Gastroesophageal sphincter (tissue), 4 donors: ENCODE results near the gene TMEM244. TPM values are rescaled to one million over a fixed set of nuclear protein-coding genes. Genes with fewer than 3 reads are reported as not detected.
"Not testable (repeated sequence)": the region's sequence is repeated elsewhere in the genome, so short reads cannot be mapped to it uniquely, and the experiment has no call there.

Experiments used
- ATAC-seq: fragments of 150-250 bp; one replicate; pipeline ENCODE4 v1.9.1; 2016; ENCODE audit warnings: mild to moderate bottlenecking, moderate library complexity
- H3K27ac ChIP-seq, 4 donors: fragments of 200-600 bp; sonication (generic) in 3 of 4; 1 replicate in 3 of 4; 2 replicates in 1 of 4; pipeline ENCODE4 v1.5.1; 2016 to 2019
- H3K27me3 ChIP-seq: fragments of 200-600 bp; sonication (generic); one replicate; pipeline ENCODE4 v1.5.1; 2019
- H3K36me3 ChIP-seq, 2 donors: fragments of 200-600 bp; sonication (generic); one replicate each; pipeline ENCODE4 v1.5.1; 2019; ENCODE audit warnings: control low read depth in 1 of 2
- H3K4me1 ChIP-seq, 3 donors: fragments of 200-600 bp; sonication (generic); 1 replicate in 2 of 3; 2 replicates in 1 of 3; pipeline ENCODE4 v1.5.1; 2016 to 2019; ENCODE audit warnings: control low read depth in 2 of 3
- H3K4me3 ChIP-seq, 2 donors: fragments of 200-600 bp; sonication (generic); one replicate each; pipeline ENCODE4 v1.5.1; 2019; ENCODE audit warnings: mild to moderate bottlenecking in 1 of 2, moderate library complexity in 1 of 2
- H3K9me3 ChIP-seq, 3 donors: fragments of 200-600 bp; sonication (generic); one replicate each; pipeline ENCODE4 v1.5.1; 2017 to 2019; ENCODE audit warnings: control low read depth in 2 of 3
- CTCF ChIP-seq, 4 experiments: fragments of 200-600 bp in 2 of 4; fragments of 450-650 bp in 2 of 4; sonication (generic) in 1 of 4; IDR thresholded peaks; one replicate each; pipeline ENCODE4 v1.5.1; 2017 to 2019; ENCODE audit warnings: antibody characterized with exemption in 4 of 4, mild to moderate bottlenecking in 2 of 4, moderate library complexity in 2 of 4
- EP300 ChIP-seq: sonication (generic); formaldehyde crosslinking; IDR thresholded peaks from one replicate; pipeline ENCODE4 v1.6.1; 2017; ENCODE audit warnings: antibody characterized with exemption, mild to moderate bottlenecking
- POLR2A ChIP-seq, 2 donors: fragments of 450-650 bp; IDR thresholded peaks; one replicate each; pipeline ENCODE4 v1.6.1; 2017; ENCODE audit warnings: antibody characterized with exemption in 2 of 2, mild to moderate bottlenecking in 2 of 2, moderate library complexity in 1 of 2
- POLR2AphosphoS5 ChIP-seq: sonication (generic); formaldehyde crosslinking; IDR thresholded peaks from one replicate; pipeline ENCODE4 v1.6.1; 2017; ENCODE audit warnings: antibody characterized with exemption
- WGBS, 2 donors: methylation state at CpG; one replicate each; pipeline ENCODE4 v1.1.5; 2018; ENCODE audit warnings: low coverage in 1 of 2; 5-methylcytosine and 5-hydroxymethylcytosine counted together
- total RNA-seq, 4 donors: library from RNA; depleted of rRNA; stranded (reverse); fragments of >200 nt; gene quantifications; one replicate each; pipeline ENCODE4 v1.1.0, GENCODE V29; 2016

Gene TMEM244
- total RNA-seq, 4 donors from 2014 or later = not detected

- H3K27ac ChIP-seq = no peak overlapping the region
- ATAC-seq = no peak
- no peaks in the 10 kb centered on the region for H3K4me1 ChIP-seq
- no peaks in the 10 kb centered on the region for H3K9me3 ChIP-seq
- H3K36me3 ChIP-seq = no peaks in the 10 kb centered on the region
- no peak for TF ChIP-seq POLR2AphosphoS5
- TF ChIP-seq EP300 = no peak
- no peak for TF ChIP-seq CTCF (IDR thresholded peaks at IDR 0.05)
- TF ChIP-seq POLR2A (IDR thresholded peaks at IDR 0.05) = no peak
- WGBS, 2 donors = 69 to 75% methylated on average over 2 to 3 of the region's 3 CpGs
- no peak overlapping the region for H3K4me3 ChIP-seq
- no peaks in the 10 kb centered on the region for H3K27me3 ChIP-seq
Observed at GRCh38 chr6:129817332-129817731, 43.8 kb downstream of the TMEM244 start.

- Histone ChIP-seq H3K27ac (no peak overlapping the region), H3K4me1 (no peaks in the 10 kb centered on the region), H3K4me3 (no peak overlapping the region), H3K9me3 (no peaks in the 10 kb centered on the region), H3K27me3 (no peaks in the 10 kb centered on the region), H3K36me3 (no peaks in the 10 kb centered on the region)
- TF ChIP-seq CTCF (IDR thresholded peaks at IDR 0.05) (no peak), POLR2AphosphoS5 (no peak), EP300 (no peak)
- 52 to 57% methylated on average over 2 of the region's 2 CpGs for WGBS, 2 donors
- no peak for ATAC-seq
Observed at GRCh38 chr6:129812145-129812777, 48.9 kb downstream of the TMEM244 start.

GRCh38 chr6:129807141-129807540 lies 54.0 kb downstream of the TMEM244 start:
- not testable (repeated sequence) for H3K4me3 ChIP-seq, H3K27me3 ChIP-seq, H3K9me3 ChIP-seq, H3K27ac ChIP-seq, H3K4me1 ChIP-seq, H3K36me3 ChIP-seq, ATAC-seq
- WGBS, 2 donors = 78 to 81% methylated on average over 2 of the region's 2 CpGs

- not testable (repeated sequence) for H3K36me3 ChIP-seq, H3K4me1 ChIP-seq, H3K27ac ChIP-seq, ATAC-seq, H3K27me3 ChIP-seq, H3K4me3 ChIP-seq, H3K9me3 ChIP-seq
Observed at GRCh38 chr6:129802920-129803319, 58.2 kb downstream of the TMEM244 start.

- Histone ChIP-seq H3K27me3 (no peaks in the 10 kb centered on the region), H3K36me3 (no peaks in the 10 kb centered on the region), H3K27ac (no peak overlapping the region), H3K9me3 (no peaks in the 10 kb centered on the region), H3K4me1 (no peaks in the 10 kb centered on the region), H3K4me3 (no peak overlapping the region)
- TF ChIP-seq POLR2AphosphoS5 (no peak), EP300 (no peak), CTCF (IDR thresholded peaks at IDR 0.05) (no peak), POLR2A (IDR thresholded peaks at IDR 0.05) (no peak)
- WGBS, 2 donors = 67 to 79% methylated on average over 4 of the region's 4 CpGs
- ATAC-seq = no peak
Observed at GRCh38 chr6:129801909-129802308, 59.2 kb downstream of the TMEM244 start.

GRCh38 chr6:129795261-129795660 lies 65.9 kb downstream of the TMEM244 start:
- WGBS, 2 donors = 40 to 83% methylated on average over 1 of the region's 2 CpGs
- no peaks in the 10 kb centered on the region for H3K9me3 ChIP-seq
- no peak for ATAC-seq
- H3K27ac ChIP-seq = no peak overlapping the region
- H3K4me1 ChIP-seq = no peaks in the 10 kb centered on the region
- no peak for TF ChIP-seq POLR2AphosphoS5
- no peak for TF ChIP-seq EP300
- TF ChIP-seq CTCF (IDR thresholded peaks at IDR 0.05) = no peak
- no peak for TF ChIP-seq POLR2A (IDR thresholded peaks at IDR 0.05)
- no peaks in the 10 kb centered on the region for H3K36me3 ChIP-seq
- H3K4me3 ChIP-seq = no peak overlapping the region
- H3K27me3 ChIP-seq = no peaks in the 10 kb centered on the region
